ENCODE data around the gene MED10.

GRCh38 chr5:6401410-6401809, 23.1 kb upstream of the MED10 start:
- TF ChIP-seq POLR2A (IDR thresholded peaks at IDR 0.05; ENCODE audit: low read depth, low read length) (no peak), POLR2AphosphoS5 (IDR thresholded peaks at IDR 0.05; ENCODE audit: low read depth, low read length) (no peak), TAF1 (IDR thresholded peaks at IDR 0.05; ENCODE audit: borderline replicate concordance, low read depth, low read length) (no peak)

Measured in GM12892 (cell line).